ENCODE results near the gene LYST.

Gene LYST

GRCh38 chr1:235844776-235845175 lies 21.9 kb downstream of the LYST start:
- in situ Hi-C loops (cut with HindIII; ENCODE audit: low pct_unique_long_range_greater_than_20kb, low sequenced_read_pairs), result no loop called here
- DNase-seq (ENCODE audit: low read depth in 1 of 2, low spot score in 1 of 2), result no peak
- TF ChIP-seq JUND (IDR thresholded peaks at IDR 0.05; ENCODE audit: low read depth), result no peak

- DNase-seq (ENCODE audit: low read depth in 1 of 2, low spot score in 1 of 2), result peak; percentile 51 to 79
- in situ Hi-C loops (cut with HindIII; ENCODE audit: low pct_unique_long_range_greater_than_20kb, low sequenced_read_pairs), result no loop called here
- no peak for TF ChIP-seq JUND (IDR thresholded peaks at IDR 0.05; ENCODE audit: low read depth)
Observed at GRCh38 chr1:235843461-235843961, 23.2 kb downstream of the LYST start.

- TF ChIP-seq JUND (IDR thresholded peaks at IDR 0.05; ENCODE audit: low read depth), result no peak
- no peak for DNase-seq (ENCODE audit: low read depth in 1 of 2, low spot score in 1 of 2)
- in situ Hi-C loops (cut with HindIII; ENCODE audit: low pct_unique_long_range_greater_than_20kb, low sequenced_read_pairs), result no loop called here
Observed at GRCh38 chr1:235841938-235842545, 24.7 kb downstream of the LYST start.

- TF ChIP-seq JUND (IDR thresholded peaks at IDR 0.05; ENCODE audit: low read depth), result no peak
- in situ Hi-C loops (cut with HindIII; ENCODE audit: low pct_unique_long_range_greater_than_20kb, low sequenced_read_pairs), result no loop called here
- DNase-seq (ENCODE audit: low read depth in 1 of 2, low spot score in 1 of 2), result no peak
Observed at GRCh38 chr1:235838021-235838420, 28.7 kb downstream of the LYST start.

- TF ChIP-seq JUND (IDR thresholded peaks at IDR 0.05; ENCODE audit: low read depth), result no peak
- in situ Hi-C loops (cut with HindIII; ENCODE audit: low pct_unique_long_range_greater_than_20kb, low sequenced_read_pairs), result no loop called here
- no peak for DNase-seq (ENCODE audit: low read depth in 1 of 2, low spot score in 1 of 2)
Observed at GRCh38 chr1:235835226-235835625, 31.5 kb downstream of the LYST start.

GRCh38 chr1:235834620-235835019 lies 32.1 kb downstream of the LYST start:
- in situ Hi-C loops (cut with HindIII; ENCODE audit: low pct_unique_long_range_greater_than_20kb, low sequenced_read_pairs), result no loop called here
- TF ChIP-seq JUND (IDR thresholded peaks at IDR 0.05; ENCODE audit: low read depth), result no peak
- DNase-seq (ENCODE audit: low read depth in 1 of 2, low spot score in 1 of 2), result no peak

GRCh38 chr1:235832011-235832410 lies 34.7 kb downstream of the LYST start:
- in situ Hi-C loops (cut with HindIII; ENCODE audit: low pct_unique_long_range_greater_than_20kb, low sequenced_read_pairs), result no loop called here
- TF ChIP-seq JUND (IDR thresholded peaks at IDR 0.05; ENCODE audit: low read depth), result no peak
- no peak for DNase-seq (ENCODE audit: low read depth in 1 of 2, low spot score in 1 of 2)

GRCh38 chr1:235831148-235831547 lies 35.6 kb downstream of the LYST start:
- in situ Hi-C loops (cut with HindIII; ENCODE audit: low pct_unique_long_range_greater_than_20kb, low sequenced_read_pairs), result no loop called here
- no peak for TF ChIP-seq JUND (IDR thresholded peaks at IDR 0.05; ENCODE audit: low read depth)
- DNase-seq (ENCODE audit: low read depth in 1 of 2, low spot score in 1 of 2), result no peak

- DNase-seq (ENCODE audit: low read depth in 1 of 2, low spot score in 1 of 2), result no peak
- no peak for TF ChIP-seq JUND (IDR thresholded peaks at IDR 0.05; ENCODE audit: low read depth)
- in situ Hi-C loops (cut with HindIII; ENCODE audit: low pct_unique_long_range_greater_than_20kb, low sequenced_read_pairs), result no loop called here
Observed at GRCh38 chr1:235826102-235826854, 40.4 kb downstream of the LYST start.

- no peak for TF ChIP-seq JUND (IDR thresholded peaks at IDR 0.05; ENCODE audit: low read depth)
- no peak for DNase-seq (ENCODE audit: low read depth in 1 of 2, low spot score in 1 of 2)
- in situ Hi-C loops (cut with HindIII; ENCODE audit: low pct_unique_long_range_greater_than_20kb, low sequenced_read_pairs), result no loop called here
Observed at GRCh38 chr1:235825229-235825628, 41.5 kb downstream of the LYST start.

- in situ Hi-C loops (cut with HindIII; ENCODE audit: low pct_unique_long_range_greater_than_20kb, low sequenced_read_pairs), result no loop called here
- DNase-seq (ENCODE audit: low read depth in 1 of 2, low spot score in 1 of 2), result no peak
- TF ChIP-seq JUND (IDR thresholded peaks at IDR 0.05; ENCODE audit: low read depth), result no peak
Observed at GRCh38 chr1:235823684-235824083, 43.0 kb downstream of the LYST start.

GRCh38 chr1:235822685-235823084 lies 44.0 kb downstream of the LYST start:
- DNase-seq (ENCODE audit: low read depth in 1 of 2, low spot score in 1 of 2), result no peak
- in situ Hi-C loops (cut with HindIII; ENCODE audit: low pct_unique_long_range_greater_than_20kb, low sequenced_read_pairs), result no loop called here
- no peak for TF ChIP-seq JUND (IDR thresholded peaks at IDR 0.05; ENCODE audit: low read depth)

- in situ Hi-C loops (cut with HindIII; ENCODE audit: low pct_unique_long_range_greater_than_20kb, low sequenced_read_pairs), result no loop called here
- TF ChIP-seq JUND (IDR thresholded peaks at IDR 0.05; ENCODE audit: low read depth), result no peak
- DNase-seq (ENCODE audit: low read depth in 1 of 2, low spot score in 1 of 2), result no peak
Observed at GRCh38 chr1:235821361-235821981, 45.2 kb downstream of the LYST start.

Data from T47D (cell line).